Ammon's horn (tissue), 1 donor: ENCODE results near the gene DIP2C.
"Not testable (repeated sequence)": the region's sequence is repeated elsewhere in the genome, so short reads cannot be mapped to it uniquely, and the experiment has no call there.

Source experiments
- DNase-seq: peaks from one replicate; pipeline ENCODE4 v3.0.0-alpha.2; 2016; ENCODE audit warnings: low spot score

Gene DIP2C

GRCh38 chr10:689452-690371 is at the start of gene DIP2C:
DIP2C (minus strand) TSS chr10:689668; CDS start chr10:689578, 90 bp downstream.
- DNase-seq: peak; percentile 77

- no peak for DNase-seq
These were observed 45.0 kb upstream of the DIP2C start for GRCh38 chr10:734481-734880.

- no peak for DNase-seq
These were observed 43.6 kb upstream of the DIP2C start for GRCh38 chr10:733086-733485.

GRCh38 chr10:729213-729612 is 39.7 kb upstream of the DIP2C start:
- no peak for DNase-seq

- no peak for DNase-seq
These were observed 39.1 kb upstream of the DIP2C start for GRCh38 chr10:728603-729002.

- no peak for DNase-seq
These were observed 37.8 kb upstream of the DIP2C start for GRCh38 chr10:727162-727790.

GRCh38 chr10:725786-726185 is 36.3 kb upstream of the DIP2C start:
- DNase-seq: no peak

- no peak for DNase-seq
These were observed 35.8 kb upstream of the DIP2C start for GRCh38 chr10:725302-725701.

GRCh38 chr10:723973-724372 is 34.5 kb upstream of the DIP2C start:
- DNase-seq: no peak

GRCh38 chr10:722281-723060 is 33.0 kb upstream of the DIP2C start:
- DNase-seq: no peak

GRCh38 chr10:718143-718700 is 28.8 kb upstream of the DIP2C start:
- DNase-seq: no peak

GRCh38 chr10:717458-717857 is 28.0 kb upstream of the DIP2C start:
- DNase-seq: no peak

GRCh38 chr10:716821-717220 is 27.4 kb upstream of the DIP2C start:
- DNase-seq: no peak

- no peak for DNase-seq
These were observed 24.7 kb upstream of the DIP2C start for GRCh38 chr10:714214-714613.

- DNase-seq: no peak
These were observed 23.1 kb upstream of the DIP2C start for GRCh38 chr10:712575-712974.

GRCh38 chr10:712089-712488 is 22.6 kb upstream of the DIP2C start:
- no peak for DNase-seq

- DNase-seq: no peak
These were observed 18.4 kb upstream of the DIP2C start for GRCh38 chr10:707861-708260.

GRCh38 chr10:707456-707855 is 18.0 kb upstream of the DIP2C start:
- no peak for DNase-seq

GRCh38 chr10:703118-703517 is 13.7 kb upstream of the DIP2C start:
- no peak for DNase-seq

- not testable (repeated sequence) for DNase-seq
These were observed 10.7 kb upstream of the DIP2C start for GRCh38 chr10:700183-700582.

GRCh38 chr10:697097-697875 is 7.8 kb upstream of the DIP2C start:
- no peak for DNase-seq

GRCh38 chr10:695396-695795 is 5.9 kb upstream of the DIP2C start:
- no peak for DNase-seq
